GM12801 (cell line): ENCODE measurements around the gene C1orf50.

Source experiments
- CTCF ChIP-seq: IDR thresholded peaks from one replicate; pipeline ENCODE4 v1.5.1; 2011; ENCODE audit warnings: control low read depth; ENCODE audit not compliant: insufficient read length; ENCODE audit errors: extremely low read depth

C1orf50 gene

GRCh38 chr1:42736571-42737200, 30.4 kb upstream of the C1orf50 start:
- TF ChIP-seq CTCF: no peak

- TF ChIP-seq CTCF: no peak
Observed at GRCh38 chr1:42737257-42737656, 29.8 kb upstream of the C1orf50 start.

GRCh38 chr1:42737986-42738677, 28.9 kb upstream of the C1orf50 start:
- TF ChIP-seq CTCF: no peak

DNA sequence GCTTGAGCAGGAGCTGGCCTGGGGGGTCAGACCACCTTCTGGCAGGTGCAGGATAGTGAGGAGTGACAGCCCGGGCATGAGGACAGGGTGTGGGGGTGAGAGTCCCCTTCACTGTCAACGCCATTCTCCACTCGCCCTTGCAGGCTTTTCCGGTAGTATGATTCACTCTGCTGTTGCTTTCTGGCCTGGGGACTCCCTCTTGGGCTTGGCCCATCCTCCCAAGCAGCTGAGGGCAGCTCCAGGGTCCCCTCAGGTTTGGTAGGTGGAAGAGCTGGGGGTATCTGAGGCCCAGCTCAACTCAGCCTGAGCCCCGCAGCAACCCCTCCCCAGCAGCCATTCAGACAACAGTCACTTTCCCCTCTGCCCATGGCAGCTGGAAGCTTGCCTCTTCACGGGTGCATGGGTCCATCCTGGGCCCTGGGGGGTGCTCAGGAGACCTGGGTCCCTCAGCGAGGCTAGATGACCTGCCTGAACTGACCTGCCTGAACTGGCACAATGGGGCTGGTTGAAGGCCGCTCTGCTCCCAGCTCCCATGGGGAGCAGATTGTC, 28.3 kb upstream of the C1orf50 start:
- TF ChIP-seq CTCF: no peak

GRCh38 chr1:42739753-42740700, 27.0 kb upstream of the C1orf50 start, which contains the start of gene CLDN19:
CLDN19 (minus strand) TSS chr1:42740236; CDS start chr1:42740063, 173 bp downstream.
- TF ChIP-seq CTCF: no peak

GRCh38 chr1:42740851-42741580, 26.0 kb upstream of the C1orf50 start:
- TF ChIP-seq CTCF: no peak
